ENCODE results near the gene LRRC38.

- TF ChIP-seq CTCF (IDR thresholded peaks at IDR 0.05) (no peak), EZH2 (IDR thresholded peaks at IDR 0.05; ENCODE audit: borderline replicate concordance, insufficient read depth, low read depth, low read length, poor library complexity, severe bottlenecking) (no peak)
Observed at GRCh38 chr1:13520985-13521384, 7.2 kb upstream of the LRRC38 start.

All from B cell (primary cell).